ENCODE results near the gene HEATR5B.

GRCh38 chr2:37117566-37117965 is 33.4 kb upstream of the HEATR5B start:
- TF ChIP-seq EP300 (IDR thresholded peaks at IDR 0.05): no peak
- no peak for TF ChIP-seq POLR2AphosphoS5 (IDR thresholded peaks at IDR 0.05)
- no peak for TF ChIP-seq CTCF (IDR thresholded peaks at IDR 0.05)
- TF ChIP-seq POLR2A (IDR thresholded peaks at IDR 0.05): no peak

Data from suprapubic skin (tissue), 4 donors.